ENCODE measurements around the gene AGRP. TPM values are rescaled to one million over a fixed set of nuclear protein-coding genes. Genes with fewer than 3 reads are reported as not detected.

AGRP gene
- total RNA-seq, 1 donor from 2014 or later: not detected

- intact Hi-C loops (cut with micrococcal nuclease): no loop called here
- Mint-ChIP-seq H3K36me3 (ENCODE audit: low read depth) (peaks cover 42% of the 10 kb centered on the region), H3K9me3 (no peaks in the 10 kb centered on the region), H3K4me3 (no peak overlapping the region), H3K27ac (no peak overlapping the region), H3K4me1 (peaks cover 45% of the 10 kb centered on the region), H3K27me3 (peaks cover 6% of the 10 kb centered on the region)
- CTCF ChIA-PET: no interaction called here
- POLR2A ChIA-PET: interaction anchor here (0.6 kb wide), 1 partner anchor 792 kb away, joined by 4 read pairs; no protein-coding TSS in a partner anchor
- DNase-seq (no peak), ATAC-seq (ENCODE audit: low read depth) (no peak)
- no peak for TF ChIP-seq CTCF (IDR thresholded peaks at IDR 0.05)
Measured at GRCh38 chr16:67435758-67436164, 47.6 kb downstream of the AGRP start.

GRCh38 chr16:67433131-67433719 lies 50.1 kb downstream of the AGRP start:
- H3K4me3 Mint-ChIP-seq: no peak overlapping the region

More at GRCh38 chr16:67433131-67433719, 50.1 kb downstream of the AGRP start:
- no peak for ATAC-seq (ENCODE audit: low read depth)
- no peak for DNase-seq
- ChIA-PET CTCF (no interaction called here), POLR2A (interaction anchor here (0.7 kb wide), 1 partner anchor 40 kb away, joined by 3 read pairs; the partner anchor contains the start of gene TPPP3)
- intact Hi-C loops (cut with micrococcal nuclease): no loop called here
- H3K27ac Mint-ChIP-seq: no peak overlapping the region
- H3K27me3 Mint-ChIP-seq: peaks cover 19% of the 10 kb centered on the region
- TF ChIP-seq CTCF (IDR thresholded peaks at IDR 0.05): no peak
- peaks cover 49% of the 10 kb centered on the region for H3K4me1 Mint-ChIP-seq
- H3K36me3 Mint-ChIP-seq (ENCODE audit: low read depth): peaks cover 19% of the 10 kb centered on the region
- H3K9me3 Mint-ChIP-seq: no peaks in the 10 kb centered on the region

Other genes starting within 250 kb of the AGRP start
- gene FHOD1, start 236.1 kb downstream of the AGRP start, total RNA-seq: 45.5 and 50.4 TPM in 2 replicates
- 1.9 and 2.5 TPM in 2 replicates for gene SLC9A5, start 234.6 kb downstream of the AGRP start, total RNA-seq
- 7.8 TPM in 2 replicates for gene PLEKHG4, start 204.0 kb downstream of the AGRP start, total RNA-seq
- not detected in 2 replicates for gene KCTD19, start 156.8 kb downstream of the AGRP start, total RNA-seq
- 0.49 and 0.69 TPM in 2 replicates for gene LRRC36, start 156.7 kb downstream of the AGRP start, total RNA-seq
- gene TPPP3, start 90.0 kb downstream of the AGRP start, total RNA-seq: 0.15 TPM in 1 of 2 replicates, not detected in the other
- gene ZDHHC1, start 67.1 kb downstream of the AGRP start, total RNA-seq: 2.8 and 3.8 TPM in 2 replicates
- gene HSD11B2, start 52.4 kb downstream of the AGRP start, total RNA-seq: 0.49 TPM in 1 of 2 replicates, not detected in the other
- gene ATP6V0D1, start 2.4 kb downstream of the AGRP start, total RNA-seq: 70.2 and 74.5 TPM in 2 replicates
- 136 and 159 TPM in 2 replicates for gene RIPOR1, start 45.3 kb upstream of the AGRP start, total RNA-seq
- 53.1 and 59.6 TPM in 2 replicates for gene CTCF, start 79.0 kb upstream of the AGRP start, total RNA-seq
- gene CARMIL2, start 161.6 kb upstream of the AGRP start, total RNA-seq: 138 and 151 TPM in 2 replicates
- 38.2 and 41.4 TPM in 2 replicates for gene ACD, start 176.7 kb upstream of the AGRP start, total RNA-seq
- gene PARD6A, start 177.4 kb upstream of the AGRP start, total RNA-seq: 5.9 and 6.0 TPM in 2 replicates
- 8.9 and 9.5 TPM in 2 replicates for gene ENKD1, start 183.2 kb upstream of the AGRP start, total RNA-seq
- gene C16orf86, start 183.3 kb upstream of the AGRP start, total RNA-seq: 2.4 and 4.6 TPM in 2 replicates
- 9.7 and 12.6 TPM in 2 replicates for gene GFOD2, start 235.8 kb upstream of the AGRP start, total RNA-seq